Gastroesophageal sphincter (tissue), 3 donors: ENCODE results near the gene LYVE1.

Experiments
- EP300 ChIP-seq: sonication (generic); formaldehyde crosslinking; IDR thresholded peaks from one replicate; pipeline ENCODE4 v1.6.1; 2017; ENCODE audit warnings: antibody characterized with exemption, mild to moderate bottlenecking
- POLR2A ChIP-seq, 2 donors: fragments of 450-650 bp; IDR thresholded peaks; one replicate each; pipeline ENCODE4 v1.6.1; 2017; ENCODE audit warnings: antibody characterized with exemption in 2 of 2, mild to moderate bottlenecking in 2 of 2, moderate library complexity in 1 of 2
- TF ChIP-seq, protein P1 (sequence below), 4 experiments: fragments of 200-600 bp in 2 of 4; fragments of 450-650 bp in 2 of 4; sonication (generic) in 1 of 4; IDR thresholded peaks; one replicate each; pipeline ENCODE4 v1.5.1; 2017 to 2019; ENCODE audit warnings: antibody characterized with exemption in 4 of 4, mild to moderate bottlenecking in 2 of 4, moderate library complexity in 2 of 4

DNA sequence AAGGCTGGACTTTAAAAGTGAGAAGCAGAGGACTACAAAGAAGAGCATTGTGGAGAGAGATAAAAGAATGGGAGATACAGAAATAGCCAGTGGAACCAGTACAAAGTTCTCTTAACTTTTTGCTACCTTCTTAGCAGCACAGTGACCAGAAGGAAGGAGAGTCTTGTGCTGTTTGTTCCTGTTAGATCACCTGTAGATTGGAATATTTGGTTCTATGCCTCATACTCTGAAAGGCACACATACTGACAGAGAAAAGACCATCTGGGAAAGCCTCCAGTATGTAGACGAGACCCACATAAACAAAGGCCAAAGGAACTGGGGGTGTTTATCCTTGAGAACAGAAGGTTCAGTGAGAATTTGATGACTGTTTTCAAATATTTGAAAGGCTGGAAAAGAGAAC, 46.2 kb downstream of the LYVE1 start:
- TF ChIP-seq EP300 (no peak), POLR2A (IDR thresholded peaks at IDR 0.05) (no peak)
- TF ChIP-seq, protein P1, sequence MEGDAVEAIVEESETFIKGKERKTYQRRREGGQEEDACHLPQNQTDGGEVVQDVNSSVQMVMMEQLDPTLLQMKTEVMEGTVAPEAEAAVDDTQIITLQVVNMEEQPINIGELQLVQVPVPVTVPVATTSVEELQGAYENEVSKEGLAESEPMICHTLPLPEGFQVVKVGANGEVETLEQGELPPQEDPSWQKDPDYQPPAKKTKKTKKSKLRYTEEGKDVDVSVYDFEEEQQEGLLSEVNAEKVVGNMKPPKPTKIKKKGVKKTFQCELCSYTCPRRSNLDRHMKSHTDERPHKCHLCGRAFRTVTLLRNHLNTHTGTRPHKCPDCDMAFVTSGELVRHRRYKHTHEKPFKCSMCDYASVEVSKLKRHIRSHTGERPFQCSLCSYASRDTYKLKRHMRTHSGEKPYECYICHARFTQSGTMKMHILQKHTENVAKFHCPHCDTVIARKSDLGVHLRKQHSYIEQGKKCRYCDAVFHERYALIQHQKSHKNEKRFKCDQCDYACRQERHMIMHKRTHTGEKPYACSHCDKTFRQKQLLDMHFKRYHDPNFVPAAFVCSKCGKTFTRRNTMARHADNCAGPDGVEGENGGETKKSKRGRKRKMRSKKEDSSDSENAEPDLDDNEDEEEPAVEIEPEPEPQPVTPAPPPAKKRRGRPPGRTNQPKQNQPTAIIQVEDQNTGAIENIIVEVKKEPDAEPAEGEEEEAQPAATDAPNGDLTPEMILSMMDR (IDR thresholded peaks at IDR 0.05): no peak
